Mesendoderm (in vitro differentiated cells): ENCODE results near the gene NIPA2.
A peak's percentile ranks its signal among the peaks of the same experiment; 100 is the strongest.

Experiments used
- DNase-seq: peaks from one replicate; pipeline ENCODE4 v3.0.0; 2013
- H2AK5ac ChIP-seq: 2 replicates; pipeline ENCODE4 v1.6.1; 2013; ENCODE audit warnings: low read length, inconsistent platforms
- H2BK120ac ChIP-seq: 2 replicates; pipeline ENCODE4 v1.6.1; 2013; ENCODE audit warnings: low read depth, mild to moderate bottlenecking, low read length, moderate library complexity, mixed read lengths
- H2BK15ac ChIP-seq: replicated peaks from 2 replicates; pipeline ENCODE4 v1.6.1; 2013; ENCODE audit warnings: low read depth, mild to moderate bottlenecking, moderate library complexity
- H2BK5ac ChIP-seq: 2 replicates; pipeline ENCODE4 v1.6.1; 2013; ENCODE audit warnings: low read length, inconsistent platforms
- H3K18ac ChIP-seq: 2 replicates; pipeline ENCODE4 v1.6.1; 2013; ENCODE audit warnings: mild to moderate bottlenecking, low read length, mixed read lengths
- H3K23ac ChIP-seq: one replicate; pipeline ENCODE4 v1.6.1; 2013; ENCODE audit warnings: low read length
- H3K27ac ChIP-seq: 2 replicates; pipeline ENCODE4 v1.5.1; 2013; ENCODE audit warnings: low read depth, mild to moderate bottlenecking, inconsistent platforms, low read length, moderate library complexity
- H3K27me3 ChIP-seq: 2 replicates; pipeline ENCODE4 v1.6.1; 2013; ENCODE audit warnings: low read length, control low read depth, mild to moderate bottlenecking, inconsistent platforms; ENCODE audit not compliant: insufficient read depth, poor library complexity
- H3K36me3 ChIP-seq: 2 replicates; pipeline ENCODE4 v1.6.1; 2013; ENCODE audit warnings: low read length, inconsistent platforms; ENCODE audit not compliant: control insufficient read depth, insufficient read depth
- H3K4ac ChIP-seq: one replicate; pipeline ENCODE4 v1.6.1; 2013; ENCODE audit warnings: low read depth, mild to moderate bottlenecking, low read length, moderate library complexity
- H3K4me1 ChIP-seq: 2 replicates; pipeline ENCODE4 v1.6.1; 2013; ENCODE audit warnings: low read depth, low read length, inconsistent platforms; ENCODE audit not compliant: control insufficient read depth
- H3K4me2 ChIP-seq: 2 replicates; pipeline ENCODE4 v1.6.1; 2013; ENCODE audit warnings: low read length
- H3K4me3 ChIP-seq: 2 replicates; pipeline ENCODE4 v1.5.1; 2013; ENCODE audit warnings: mild to moderate bottlenecking, low read length
- H3K56ac ChIP-seq: one replicate; pipeline ENCODE4 v1.6.1; 2013; ENCODE audit warnings: low read length
- H3K79me1 ChIP-seq: 2 replicates; pipeline ENCODE4 v1.6.1; 2013; ENCODE audit warnings: low read length, inconsistent platforms
- H3K79me2 ChIP-seq: 2 replicates; pipeline ENCODE4 v1.6.1; 2013; ENCODE audit warnings: mild to moderate bottlenecking, low read length; ENCODE audit not compliant: control insufficient read depth, insufficient read depth
- H3K9ac ChIP-seq: 2 replicates; pipeline ENCODE4 v1.6.1; 2013; ENCODE audit warnings: low read length, inconsistent platforms
- H4K5ac ChIP-seq: one replicate; pipeline ENCODE4 v1.6.1; 2013; ENCODE audit warnings: low read length
- H4K8ac ChIP-seq: one replicate; pipeline ENCODE4 v1.6.1; 2013; ENCODE audit warnings: low read depth, mild to moderate bottlenecking, control low read depth, low read length, moderate library complexity
- WGBS: extraction: QIAGEN DNeasy Blood & Tissue Kit; methylation state at CpG from one replicate; pipeline ENCODE4 v1.1.7; 2013; ENCODE audit warnings: low lambda C conversion rate, missing lambda C conversion rate; ENCODE audit not compliant: insufficient coverage; ENCODE audit errors: extremely low coverage; 5-methylcytosine and 5-hydroxymethylcytosine counted together

The NIPA2 gene

GRCh38 chr15:22867886-22868285 is 29.4 kb downstream of the NIPA2 start:
- H3K27me3 ChIP-seq: no peaks in the 10 kb centered on the region
- no peak overlapping the region for H4K5ac ChIP-seq
- no peak overlapping the region for H3K27ac ChIP-seq
- DNase-seq: no peak
- H3K23ac ChIP-seq: no peak overlapping the region
- H2BK15ac ChIP-seq: no peak overlapping the region
- WGBS: no CpG with 5 or more reads among the region's 6 CpGs
- H2BK120ac ChIP-seq: no peak overlapping the region
- no peaks in the 10 kb centered on the region for H3K79me2 ChIP-seq
- H3K36me3 ChIP-seq: peaks cover 12% of the 10 kb centered on the region
- no peak overlapping the region for H3K18ac ChIP-seq
- no peak overlapping the region for H3K4me3 ChIP-seq
- no peak overlapping the region for H2BK5ac ChIP-seq
- H3K4ac ChIP-seq: no peak overlapping the region
- no peaks in the 10 kb centered on the region for H3K4me1 ChIP-seq
- no peak overlapping the region for H3K9ac ChIP-seq
- H4K8ac ChIP-seq: no peak overlapping the region
- no peak overlapping the region for H3K4me2 ChIP-seq
- H3K79me1 ChIP-seq: peaks cover 2% of the 10 kb centered on the region
- H2AK5ac ChIP-seq: no peak overlapping the region
- H3K56ac ChIP-seq: no peak overlapping the region

GRCh38 chr15:22868495-22868894 is 30.0 kb downstream of the NIPA2 start:
- no peak overlapping the region for H3K27ac ChIP-seq
- no peaks in the 10 kb centered on the region for H3K79me2 ChIP-seq
- H3K56ac ChIP-seq: no peak overlapping the region
- H4K8ac ChIP-seq: no peak overlapping the region
- H3K9ac ChIP-seq: no peak overlapping the region
- no peak overlapping the region for H3K18ac ChIP-seq
- H2BK120ac ChIP-seq: no peak overlapping the region
- no peak overlapping the region for H3K4ac ChIP-seq
- no CpG with 5 or more reads among the region's 4 CpGs for WGBS
- H2BK5ac ChIP-seq: no peak overlapping the region
- no peak overlapping the region for H3K4me2 ChIP-seq
- H3K23ac ChIP-seq: no peak overlapping the region
- H3K36me3 ChIP-seq: peaks cover 11% of the 10 kb centered on the region
- H2BK15ac ChIP-seq: no peak overlapping the region
- H4K5ac ChIP-seq: no peak overlapping the region
- H3K4me1 ChIP-seq: peaks cover 2% of the 10 kb centered on the region
- peaks cover 2% of the 10 kb centered on the region for H3K79me1 ChIP-seq
- no peaks in the 10 kb centered on the region for H3K27me3 ChIP-seq
- no peak overlapping the region for H3K4me3 ChIP-seq
- no peak overlapping the region for H2AK5ac ChIP-seq
- no peak for DNase-seq

- no peak for DNase-seq
- peaks cover 4% of the 10 kb centered on the region for H3K4me1 ChIP-seq
- peaks cover 11% of the 10 kb centered on the region for H3K36me3 ChIP-seq
- H3K4me3 ChIP-seq: no peak overlapping the region
- H2BK15ac ChIP-seq: no peak overlapping the region
- WGBS: no CpG with 5 or more reads among the region's 9 CpGs
- H2BK120ac ChIP-seq: no peak overlapping the region
- no peak overlapping the region for H3K56ac ChIP-seq
- H3K79me1 ChIP-seq: no peaks in the 10 kb centered on the region
- no peak overlapping the region for H3K9ac ChIP-seq
- H2AK5ac ChIP-seq: no peak overlapping the region
- H3K23ac ChIP-seq: no peak overlapping the region
- no peaks in the 10 kb centered on the region for H3K27me3 ChIP-seq
- H4K8ac ChIP-seq: no peak overlapping the region
- no peak overlapping the region for H3K4me2 ChIP-seq
- no peak overlapping the region for H2BK5ac ChIP-seq
- H3K79me2 ChIP-seq: no peaks in the 10 kb centered on the region
- no peak overlapping the region for H3K18ac ChIP-seq
- H4K5ac ChIP-seq: no peak overlapping the region
- H3K4ac ChIP-seq: no peak overlapping the region
- no peak overlapping the region for H3K27ac ChIP-seq
Observed at GRCh38 chr15:22868928-22869327, 30.5 kb downstream of the NIPA2 start.

- Histone ChIP-seq H3K4me2 (no peak overlapping the region), H2BK15ac (no peak overlapping the region), H4K8ac (no peak overlapping the region), H2BK120ac (no peak overlapping the region), H3K56ac (no peak overlapping the region), H3K27me3 (no peaks in the 10 kb centered on the region), H3K18ac (no peak overlapping the region), H3K4me1 (peaks cover 6% of the 10 kb centered on the region), H2BK5ac (no peak overlapping the region), H3K36me3 (peaks cover 14% of the 10 kb centered on the region), H3K79me1 (no peaks in the 10 kb centered on the region), H3K79me2 (no peaks in the 10 kb centered on the region), H4K5ac (no peak overlapping the region), H3K27ac (no peak overlapping the region), H3K4me3 (no peak overlapping the region), H3K4ac (no peak overlapping the region), H3K9ac (no peak overlapping the region), H2AK5ac (no peak overlapping the region), H3K23ac (no peak overlapping the region)
- no CpG with 5 or more reads among the region's 12 CpGs for WGBS
- DNase-seq: no peak
Observed at GRCh38 chr15:22869856-22870255, 31.4 kb downstream of the NIPA2 start.

- Histone ChIP-seq H2BK15ac (no peak overlapping the region), H3K79me2 (no peaks in the 10 kb centered on the region), H3K9ac (no peak overlapping the region), H3K18ac (no peak overlapping the region), H3K4me1 (peaks cover 6% of the 10 kb centered on the region), H3K36me3 (peaks cover 14% of the 10 kb centered on the region), H3K23ac (no peak overlapping the region), H4K5ac (no peak overlapping the region), H3K79me1 (no peaks in the 10 kb centered on the region), H2AK5ac (no peak overlapping the region), H3K4me2 (no peak overlapping the region), H3K56ac (no peak overlapping the region), H2BK120ac (no peak overlapping the region), H4K8ac (no peak overlapping the region), H3K27ac (no peak overlapping the region), H3K4me3 (no peak overlapping the region), H2BK5ac (no peak overlapping the region), H3K27me3 (no peaks in the 10 kb centered on the region), H3K4ac (no peak overlapping the region)
- DNase-seq: no peak
- WGBS: no CpG with 5 or more reads among the region's 11 CpGs
Observed at GRCh38 chr15:22870865-22871264, 32.4 kb downstream of the NIPA2 start.

GRCh38 chr15:22871481-22872086 is 33.1 kb downstream of the NIPA2 start:
- H3K4me2 ChIP-seq: no peak overlapping the region
- no CpG with 5 or more reads among the region's 6 CpGs for WGBS
- peaks cover 12% of the 10 kb centered on the region for H3K36me3 ChIP-seq

More at GRCh38 chr15:22871481-22872086, 33.1 kb downstream of the NIPA2 start:
- Histone ChIP-seq H3K4me1 (peaks cover 6% of the 10 kb centered on the region), H2BK15ac (no peak overlapping the region), H2BK5ac (no peak overlapping the region), H3K27me3 (no peaks in the 10 kb centered on the region), H3K18ac (no peak overlapping the region), H3K9ac (no peak overlapping the region), H3K23ac (no peak overlapping the region), H3K4me3 (no peak overlapping the region), H4K5ac (no peak overlapping the region), H2BK120ac (no peak overlapping the region), H4K8ac (no peak overlapping the region), H3K79me2 (no peaks in the 10 kb centered on the region), H3K27ac (no peak overlapping the region), H3K4ac (no peak overlapping the region), H2AK5ac (no peak overlapping the region), H3K79me1 (no peaks in the 10 kb centered on the region), H3K56ac (no peak overlapping the region)
- peak; percentile 33 for DNase-seq
